ENCODE results near the gene RARA. TPM values are rescaled to one million over a fixed set of nuclear protein-coding genes. Genes with fewer than 3 reads are reported as not detected.

The RARA gene
- polyA plus RNA-seq, 1 experiment: 6.5 TPM

DNA sequence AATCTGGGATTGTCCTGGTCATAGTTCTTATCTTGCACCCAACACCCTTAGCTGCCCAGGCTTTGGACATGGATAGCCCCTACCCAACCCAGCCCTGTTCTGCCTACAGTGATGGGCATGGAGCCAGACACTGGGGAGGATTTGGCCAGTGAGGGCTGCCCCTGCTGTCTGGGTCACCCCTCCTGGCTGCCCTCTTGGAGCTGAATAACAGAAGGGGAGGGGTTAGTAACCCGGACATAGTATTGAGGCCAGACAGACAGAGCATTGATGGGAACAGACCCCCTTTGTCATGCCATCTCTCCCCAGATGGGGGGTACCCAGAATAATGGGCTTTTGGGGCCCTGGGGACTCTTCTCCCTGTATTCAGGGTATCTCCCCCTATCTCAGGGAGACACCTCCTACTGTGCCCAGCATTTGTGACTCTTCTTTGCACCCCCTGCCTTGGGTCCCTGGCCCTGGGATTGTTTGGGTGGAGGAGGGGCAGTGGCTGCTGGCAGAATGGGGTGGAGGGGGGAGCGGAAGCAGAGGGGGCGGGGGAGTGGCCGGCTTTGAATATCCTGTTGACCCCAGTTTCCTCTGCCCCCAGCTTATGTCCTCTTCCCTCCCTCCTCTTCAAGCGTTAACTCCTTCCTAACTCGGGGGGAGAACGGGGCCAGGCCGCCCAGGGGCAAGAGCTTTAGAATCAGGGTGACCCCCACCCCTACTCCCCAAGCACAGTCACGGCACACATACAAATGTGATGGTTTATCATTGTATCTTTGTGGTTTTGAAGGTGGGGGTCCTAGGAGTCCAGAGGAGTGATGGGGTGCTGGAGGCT lies 38.5 kb downstream of the RARA start:
- ChIA-PET POLR2A (no interaction called here), CTCF (interaction anchor here (3.4 to 28.2 kb wide), 2 partner anchors 10 to 40 kb away, joined by 18 to 762 read pairs; partner anchors contain the start of gene RARA)
- Histone ChIP-seq H3K4me3 (ENCODE audit: low read depth, low read length) (no peak overlapping the region), H3K27me3 (ENCODE audit: control insufficient read depth, insufficient read depth, low read length) (no peaks in the 10 kb centered on the region), H3K36me3 (ENCODE audit: control insufficient read depth, insufficient read depth, low read length) (peaks cover 32% of the 10 kb centered on the region)
- TF ChIP-seq, protein P1, sequence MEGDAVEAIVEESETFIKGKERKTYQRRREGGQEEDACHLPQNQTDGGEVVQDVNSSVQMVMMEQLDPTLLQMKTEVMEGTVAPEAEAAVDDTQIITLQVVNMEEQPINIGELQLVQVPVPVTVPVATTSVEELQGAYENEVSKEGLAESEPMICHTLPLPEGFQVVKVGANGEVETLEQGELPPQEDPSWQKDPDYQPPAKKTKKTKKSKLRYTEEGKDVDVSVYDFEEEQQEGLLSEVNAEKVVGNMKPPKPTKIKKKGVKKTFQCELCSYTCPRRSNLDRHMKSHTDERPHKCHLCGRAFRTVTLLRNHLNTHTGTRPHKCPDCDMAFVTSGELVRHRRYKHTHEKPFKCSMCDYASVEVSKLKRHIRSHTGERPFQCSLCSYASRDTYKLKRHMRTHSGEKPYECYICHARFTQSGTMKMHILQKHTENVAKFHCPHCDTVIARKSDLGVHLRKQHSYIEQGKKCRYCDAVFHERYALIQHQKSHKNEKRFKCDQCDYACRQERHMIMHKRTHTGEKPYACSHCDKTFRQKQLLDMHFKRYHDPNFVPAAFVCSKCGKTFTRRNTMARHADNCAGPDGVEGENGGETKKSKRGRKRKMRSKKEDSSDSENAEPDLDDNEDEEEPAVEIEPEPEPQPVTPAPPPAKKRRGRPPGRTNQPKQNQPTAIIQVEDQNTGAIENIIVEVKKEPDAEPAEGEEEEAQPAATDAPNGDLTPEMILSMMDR (IDR thresholded peaks at IDR 0.05; ENCODE audit: insufficient read depth, low read depth, low read length): no peak
- no peak for DNase-seq (ENCODE audit: low read depth)

DNA sequence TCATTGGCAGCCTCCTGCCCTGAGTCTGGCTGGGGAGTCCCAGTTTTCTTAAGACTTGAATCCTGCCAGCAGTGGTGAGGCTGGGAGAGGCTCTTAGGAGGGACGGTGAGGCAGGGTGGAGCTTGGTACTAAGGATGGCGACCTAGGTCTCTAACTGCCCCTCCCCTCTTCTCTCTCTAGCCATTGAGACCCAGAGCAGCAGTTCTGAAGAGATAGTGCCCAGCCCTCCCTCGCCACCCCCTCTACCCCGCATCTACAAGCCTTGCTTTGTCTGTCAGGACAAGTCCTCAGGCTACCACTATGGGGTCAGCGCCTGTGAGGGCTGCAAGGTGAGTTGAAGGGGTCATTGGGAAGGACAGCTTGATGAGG lies 39.1 kb downstream of the RARA start:
- Histone ChIP-seq H3K36me3 (ENCODE audit: control insufficient read depth, insufficient read depth, low read length) (peaks cover 35% of the 10 kb centered on the region), H3K27me3 (ENCODE audit: control insufficient read depth, insufficient read depth, low read length) (no peaks in the 10 kb centered on the region), H3K4me3 (ENCODE audit: low read depth, low read length) (no peak overlapping the region)
- POLR2A ChIA-PET: no interaction called here
- no peak for DNase-seq (ENCODE audit: low read depth)
- CTCF ChIA-PET: interaction anchor here (3.4 to 28.2 kb wide), 2 partner anchors 10 to 40 kb away, joined by 18 to 762 read pairs; partner anchors contain the start of gene RARA
- TF ChIP-seq, protein P1 (IDR thresholded peaks at IDR 0.05; ENCODE audit: insufficient read depth, low read depth, low read length): no peak

DNA sequence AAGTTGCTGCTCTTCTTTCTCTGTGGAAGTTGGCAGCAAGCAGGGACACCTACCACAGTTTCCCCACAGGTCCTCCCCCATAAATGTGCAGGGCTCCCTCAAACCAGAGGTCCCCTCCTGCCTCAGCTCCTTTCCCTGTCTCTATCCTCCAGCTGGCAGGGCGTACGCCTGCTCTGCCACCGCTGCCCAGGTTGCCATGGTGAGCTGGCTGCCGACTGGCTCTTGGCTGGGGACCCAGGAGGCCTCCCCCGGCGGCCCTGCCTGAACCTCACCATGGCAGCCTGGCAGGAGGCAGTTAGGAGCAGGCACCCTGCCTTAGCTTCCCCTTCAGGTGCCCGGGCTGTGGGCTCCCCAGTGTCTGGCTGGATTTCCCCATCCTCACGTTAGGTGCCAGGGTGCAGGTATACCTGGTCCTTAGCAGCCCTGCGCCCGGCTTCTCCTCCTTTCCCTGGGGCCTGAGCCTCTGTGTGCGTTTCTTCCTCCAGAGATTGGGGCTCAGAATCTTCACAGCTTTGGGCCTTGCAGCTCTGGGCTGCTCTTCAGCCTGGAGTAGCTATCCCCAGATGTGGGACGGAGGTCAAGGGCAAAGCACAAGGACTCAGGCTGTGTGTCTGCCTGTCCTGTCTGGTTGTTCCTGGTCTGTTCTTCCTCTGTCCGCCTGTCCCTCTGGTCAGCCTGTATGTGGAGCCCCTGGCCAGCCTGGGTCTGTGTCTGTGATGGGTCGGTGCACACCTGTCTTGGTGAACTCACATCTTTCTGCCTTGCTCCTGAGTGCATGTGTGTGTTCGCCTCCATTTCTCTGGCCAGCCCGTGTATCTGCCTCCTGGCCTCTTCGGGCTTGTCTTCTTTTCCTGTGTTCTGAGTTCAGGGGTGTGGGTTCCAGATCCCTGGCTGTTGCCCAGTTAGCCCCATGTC lies 39.8 kb downstream of the RARA start:
- ChIA-PET POLR2A (no interaction called here), CTCF (interaction anchor here (1.0 to 28.2 kb wide), 2 partner anchors 41 to 44 kb away, joined by 4 to 762 read pairs; partner anchors contain the start of gene RARA)
- Histone ChIP-seq H3K27me3 (ENCODE audit: control insufficient read depth, insufficient read depth, low read length) (no peaks in the 10 kb centered on the region), H3K36me3 (ENCODE audit: control insufficient read depth, insufficient read depth, low read length) (peaks cover 36% of the 10 kb centered on the region), H3K4me3 (ENCODE audit: low read depth, low read length) (no peak overlapping the region)
- TF ChIP-seq, protein P1 (IDR thresholded peaks at IDR 0.05; ENCODE audit: insufficient read depth, low read depth, low read length): no peak
- no peak for DNase-seq (ENCODE audit: low read depth)

DNA sequence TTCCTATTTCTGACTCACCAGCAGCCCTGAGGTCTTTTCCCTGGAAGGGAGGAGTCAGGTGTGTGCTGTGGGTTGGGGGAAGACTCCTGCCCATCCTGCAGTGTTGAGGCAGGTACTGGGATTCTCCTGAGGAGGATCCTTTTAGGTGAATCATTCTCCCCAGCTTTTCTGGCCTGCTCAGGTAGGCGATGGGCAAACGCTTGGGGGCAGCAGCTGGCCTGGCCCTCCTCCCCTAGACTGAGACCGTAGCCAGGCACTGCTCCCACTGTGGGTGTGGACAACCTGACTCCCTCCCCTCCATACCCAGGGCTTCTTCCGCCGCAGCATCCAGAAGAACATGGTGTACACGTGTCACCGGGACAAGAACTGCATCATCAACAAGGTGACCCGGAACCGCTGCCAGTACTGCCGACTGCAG lies 40.5 kb downstream of the RARA start:
- CTCF ChIA-PET: interaction anchor here (1.0 to 28.2 kb wide), 2 partner anchors 42 to 43 kb away, joined by 4 to 762 read pairs; partner anchors contain the start of gene RARA
- POLR2A ChIA-PET: no interaction called here
- TF ChIP-seq, protein P1 (IDR thresholded peaks at IDR 0.05; ENCODE audit: insufficient read depth, low read depth, low read length): no peak
- no peak for DNase-seq (ENCODE audit: low read depth)
- no peaks in the 10 kb centered on the region for H3K27me3 ChIP-seq (ENCODE audit: control insufficient read depth, insufficient read depth, low read length)
- no peak overlapping the region for H3K4me3 ChIP-seq (ENCODE audit: low read depth, low read length)
- H3K36me3 ChIP-seq (ENCODE audit: control insufficient read depth, insufficient read depth, low read length): peaks cover 41% of the 10 kb centered on the region
